Measurements from ENCODE around the gene ALX4.

The ALX4 gene

DNA sequence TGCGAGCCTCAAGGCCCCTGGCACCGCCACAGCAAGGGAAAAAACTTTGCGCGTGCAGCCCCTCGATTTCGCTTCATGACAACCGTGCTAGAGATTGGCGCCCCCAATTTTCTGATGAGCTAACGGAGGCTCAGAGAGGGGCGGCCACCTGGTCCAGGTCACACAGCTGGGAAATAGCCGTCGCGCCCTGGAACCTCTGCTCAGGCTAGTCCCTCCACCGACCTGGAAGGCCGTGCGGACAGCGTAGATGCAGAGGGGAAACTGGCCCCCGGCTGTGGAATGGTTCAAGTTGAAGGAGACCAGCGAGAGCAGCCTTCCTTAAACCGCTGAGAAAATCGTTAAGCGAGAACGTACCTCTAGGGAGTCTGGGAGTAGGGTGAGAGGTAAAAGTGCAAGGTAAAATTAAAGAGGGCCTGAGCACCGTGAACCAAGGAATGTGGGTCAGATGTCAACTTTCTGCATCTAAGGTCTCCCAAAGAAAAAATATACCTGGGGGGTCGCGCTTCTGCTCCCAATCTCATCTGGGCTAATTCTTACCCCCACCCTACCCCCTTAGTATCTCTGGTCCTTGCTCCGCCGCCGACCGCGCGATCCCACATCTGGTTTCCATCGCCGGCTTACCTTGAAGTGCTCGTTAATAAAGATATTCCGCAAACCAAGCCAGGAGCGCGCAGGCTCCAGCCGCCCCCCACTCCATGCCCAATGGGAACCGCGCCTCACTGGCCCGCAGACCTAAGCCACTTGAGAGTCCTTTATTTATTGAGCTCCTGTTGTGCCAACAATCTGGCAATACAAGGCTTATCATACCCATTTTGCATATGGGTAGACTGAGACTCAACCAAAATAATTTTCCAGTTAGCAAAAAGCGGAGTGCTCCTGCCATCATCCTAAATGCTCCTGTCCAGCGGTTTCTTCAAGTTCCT lies 1.7 kb upstream of the ALX4 start:
- Histone ChIP-seq H3K9ac (ENCODE audit: low read length) (no peak overlapping the region), H3K4me3 (ENCODE audit: low read depth, low read length) (no peak overlapping the region)

DNA sequence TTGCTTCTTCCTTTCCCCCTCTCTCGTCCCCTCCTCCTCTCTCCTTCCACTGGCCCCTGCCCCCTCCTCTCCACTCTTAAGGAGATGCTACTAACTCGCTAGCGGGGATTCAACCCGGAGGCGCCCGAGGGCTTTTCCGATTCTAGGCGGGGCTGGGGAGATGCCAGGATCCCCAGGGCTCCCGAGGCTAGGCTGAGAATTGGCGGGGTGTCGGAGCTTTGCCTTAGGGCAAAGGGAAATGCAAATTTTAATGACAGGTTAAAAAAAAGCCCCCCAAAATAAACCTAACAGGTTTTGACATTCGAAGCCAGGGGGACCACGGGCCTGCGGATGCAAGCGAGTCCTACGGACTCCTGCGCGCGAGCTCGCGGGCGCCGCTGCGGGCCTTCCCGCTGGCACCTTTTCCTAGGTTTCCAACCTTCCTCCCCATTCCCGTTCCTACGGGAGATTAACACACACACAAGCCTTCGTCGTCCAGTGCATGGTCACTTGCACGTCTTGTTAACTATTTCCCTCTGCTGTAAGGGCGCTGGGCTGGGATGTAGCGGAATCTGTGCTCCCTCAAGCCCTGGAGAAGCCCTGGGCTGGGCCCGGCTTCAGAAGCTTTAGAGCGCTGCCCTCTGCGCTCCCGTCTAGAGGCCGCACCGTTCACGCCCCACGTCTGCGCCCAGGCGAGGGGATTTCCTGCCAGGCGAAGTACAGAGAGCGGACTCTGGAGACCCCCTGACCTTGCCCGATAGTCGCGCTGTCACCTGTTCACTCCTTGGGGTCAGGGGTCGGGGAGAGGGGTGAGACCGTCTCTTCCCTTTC lies 729 bp upstream of the ALX4 start:
- H3K9me3 ChIP-seq (ENCODE audit: insufficient read depth, low read depth, low read length) = peaks cover 21% of the 10 kb centered on the region
- H2BK120ac ChIP-seq (ENCODE audit: insufficient read depth, low read length, poor library complexity) = no peak overlapping the region
- H3K79me2 ChIP-seq (ENCODE audit: control insufficient read depth, insufficient read depth, low read length, poor library complexity) = no peaks in the 10 kb centered on the region
- H4K91ac ChIP-seq (ENCODE audit: low read depth, low read length) = no peak overlapping the region
- no peak overlapping the region for H2AK5ac ChIP-seq (ENCODE audit: low read length)
- H3K4ac ChIP-seq (ENCODE audit: low read depth, low read length) = no peak overlapping the region
- H3K14ac ChIP-seq (ENCODE audit: low read length) = no peak overlapping the region
- no CpG with 5 or more reads among the region's 49 CpGs for WGBS (ENCODE audit: extremely low coverage, insufficient coverage, insufficient read length)
- no peaks in the 10 kb centered on the region for H3K36me3 ChIP-seq (ENCODE audit: control insufficient read depth in 1 of 2, insufficient read depth in 2 of 2, low read length in 2 of 2)
- peaks cover 4 to 7% of the 10 kb centered on the region in 2 experiments for H3K4me1 ChIP-seq (ENCODE audit: control insufficient read depth in 1 of 2, insufficient read depth in 2 of 2, low read length in 2 of 2)
- H2BK12ac ChIP-seq (ENCODE audit: low read length) = no peak overlapping the region
- no peaks in the 10 kb centered on the region for H3K79me1 ChIP-seq (ENCODE audit: low read length)
- H4K8ac ChIP-seq (ENCODE audit: low read depth, low read length) = no peak overlapping the region
- H2BK5ac ChIP-seq (ENCODE audit: low read depth, low read length, poor library complexity) = no peak overlapping the region
- no peak for DNase-seq
- H3K27me3 ChIP-seq (ENCODE audit: insufficient read depth, low read length) = peaks cover 97% of the 10 kb centered on the region
- H3K27ac ChIP-seq (ENCODE audit: low read depth, low read length) = no peak overlapping the region
- no peak overlapping the region for H4K12ac ChIP-seq (ENCODE audit: low read depth, low read length)
- no peak overlapping the region for H3K4me2 ChIP-seq (ENCODE audit: low read length)
- H3K23ac ChIP-seq (ENCODE audit: low read length) = peak overlapping the region; percentile 80
- H3K18ac ChIP-seq (ENCODE audit: low read length) = no peak overlapping the region
- no peak overlapping the region for H3K9ac ChIP-seq (ENCODE audit: low read length)
- H2AFZ ChIP-seq (ENCODE audit: insufficient read depth, low read length, poor library complexity) = no peak overlapping the region
- no peak overlapping the region for H3K4me3 ChIP-seq (ENCODE audit: low read depth, low read length)

More for the DNA sequence above, 1.7 kb upstream of the ALX4 start:
- Histone ChIP-seq H4K8ac (ENCODE audit: low read depth, low read length) (no peak overlapping the region), H3K4ac (ENCODE audit: low read depth, low read length) (no peak overlapping the region), H3K36me3 (ENCODE audit: control insufficient read depth in 1 of 2, insufficient read depth in 2 of 2, low read length in 2 of 2) (no peaks in the 10 kb centered on the region), H3K4me2 (ENCODE audit: low read length) (no peak overlapping the region), H3K27ac (ENCODE audit: low read depth, low read length) (no peak overlapping the region), H2AFZ (ENCODE audit: insufficient read depth, low read length, poor library complexity) (no peak overlapping the region), H3K14ac (ENCODE audit: low read length) (no peak overlapping the region), H3K9me3 (ENCODE audit: insufficient read depth, low read depth, low read length) (peaks cover 21% of the 10 kb centered on the region), H2AK5ac (ENCODE audit: low read length) (no peak overlapping the region), H3K4me1 (ENCODE audit: control insufficient read depth in 1 of 2, insufficient read depth in 2 of 2, low read length in 2 of 2) (peaks cover 9 to 15% of the 10 kb centered on the region in 2 experiments), H4K12ac (ENCODE audit: low read depth, low read length) (no peak overlapping the region), H2BK12ac (ENCODE audit: low read length) (no peak overlapping the region), H3K18ac (ENCODE audit: low read length) (no peak overlapping the region), H3K27me3 (ENCODE audit: insufficient read depth, low read length) (peaks cover 97% of the 10 kb centered on the region), H3K23ac (ENCODE audit: low read length) (no peak overlapping the region), H3K79me2 (ENCODE audit: control insufficient read depth, insufficient read depth, low read length, poor library complexity) (no peaks in the 10 kb centered on the region), H2BK5ac (ENCODE audit: low read depth, low read length, poor library complexity) (no peak overlapping the region), H3K79me1 (ENCODE audit: low read length) (no peaks in the 10 kb centered on the region), H4K91ac (ENCODE audit: low read depth, low read length) (no peak overlapping the region), H2BK120ac (ENCODE audit: insufficient read depth, low read length, poor library complexity) (no peak overlapping the region)
- no CpG with 5 or more reads among the region's 44 CpGs for WGBS (ENCODE audit: extremely low coverage, insufficient coverage, insufficient read length)
- DNase-seq = no peak

DNA sequence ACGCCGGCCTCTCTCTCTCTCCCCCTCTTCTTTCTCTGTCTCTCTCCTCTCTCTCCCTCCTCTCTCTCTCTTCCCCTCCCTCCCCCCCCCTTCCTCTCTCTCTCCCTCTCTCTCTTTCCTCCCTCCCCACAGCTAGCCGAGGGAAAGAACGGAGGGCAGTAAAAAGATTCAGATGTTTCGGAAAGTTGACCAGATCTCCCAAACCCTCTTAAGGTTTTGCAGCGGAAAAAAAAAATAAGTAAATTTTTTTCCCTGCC lies 195 bp upstream of the ALX4 start:
- no peak overlapping the region for H3K14ac ChIP-seq (ENCODE audit: low read length)
- no peak overlapping the region for H2AK5ac ChIP-seq (ENCODE audit: low read length)
- no peaks in the 10 kb centered on the region for H3K79me2 ChIP-seq (ENCODE audit: control insufficient read depth, insufficient read depth, low read length, poor library complexity)
- no peaks in the 10 kb centered on the region for H3K36me3 ChIP-seq (ENCODE audit: control insufficient read depth in 1 of 2, insufficient read depth in 2 of 2, low read length in 2 of 2)
- H3K79me1 ChIP-seq (ENCODE audit: low read length) = no peaks in the 10 kb centered on the region
- H3K27ac ChIP-seq (ENCODE audit: low read depth, low read length) = no peak overlapping the region
- H2BK12ac ChIP-seq (ENCODE audit: low read length) = no peak overlapping the region
- H3K27me3 ChIP-seq (ENCODE audit: insufficient read depth, low read length) = peaks cover 97% of the 10 kb centered on the region
- no peak overlapping the region for H4K12ac ChIP-seq (ENCODE audit: low read depth, low read length)
- no peak overlapping the region for H2BK5ac ChIP-seq (ENCODE audit: low read depth, low read length, poor library complexity)
- no peak overlapping the region for H3K9ac ChIP-seq (ENCODE audit: low read length)
- DNase-seq = no peak
- H3K4me2 ChIP-seq (ENCODE audit: low read length) = peak overlapping the region; percentile 65
- H2AFZ ChIP-seq (ENCODE audit: insufficient read depth, low read length, poor library complexity) = no peak overlapping the region
- H4K91ac ChIP-seq (ENCODE audit: low read depth, low read length) = no peak overlapping the region
- WGBS (ENCODE audit: extremely low coverage, insufficient coverage, insufficient read length) = no CpG with 5 or more reads among the region's 6 CpGs
- H3K4ac ChIP-seq (ENCODE audit: low read depth, low read length) = no peak overlapping the region
- H2BK120ac ChIP-seq (ENCODE audit: insufficient read depth, low read length, poor library complexity) = no peak overlapping the region
- peaks cover 4 to 7% of the 10 kb centered on the region in 2 experiments for H3K4me1 ChIP-seq (ENCODE audit: control insufficient read depth in 1 of 2, insufficient read depth in 2 of 2, low read length in 2 of 2)
- H3K9me3 ChIP-seq (ENCODE audit: insufficient read depth, low read depth, low read length) = peaks cover 18% of the 10 kb centered on the region
- no peak overlapping the region for H3K4me3 ChIP-seq (ENCODE audit: low read depth, low read length)
- H3K23ac ChIP-seq (ENCODE audit: low read length) = no peak overlapping the region
- no peak overlapping the region for H4K8ac ChIP-seq (ENCODE audit: low read depth, low read length)
- H3K18ac ChIP-seq (ENCODE audit: low read length) = no peak overlapping the region

DNA sequence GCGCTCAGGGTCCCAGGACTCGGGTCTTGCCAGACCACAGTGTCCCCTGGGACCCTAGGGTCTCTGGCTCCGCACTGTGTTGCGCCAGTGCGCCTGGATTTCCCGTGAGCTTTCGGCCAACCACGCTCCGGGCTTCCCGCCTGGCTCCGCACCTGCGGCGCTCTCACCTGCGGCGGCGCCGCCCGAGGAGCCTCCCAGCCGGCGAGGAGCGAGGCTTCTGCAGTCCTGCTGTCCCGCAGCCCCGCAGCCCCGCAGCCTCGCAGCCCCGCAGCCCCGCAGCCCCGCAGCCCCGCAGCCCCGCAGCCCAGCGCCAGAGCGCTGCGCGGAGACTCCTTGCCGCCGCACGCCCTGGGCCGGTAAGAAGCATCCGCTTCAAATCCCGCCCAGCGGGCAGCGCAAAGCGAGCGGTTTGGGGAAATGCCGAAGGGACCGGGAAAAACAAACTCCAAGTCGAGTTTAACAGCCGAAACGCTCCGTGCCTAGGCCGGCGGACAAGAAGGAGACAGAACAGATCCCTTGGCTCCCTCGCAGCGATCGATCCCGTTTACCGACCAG lies 939 bp downstream of the ALX4 start:
- Histone ChIP-seq H3K4ac (ENCODE audit: low read depth, low read length) (no peak overlapping the region), H4K12ac (ENCODE audit: low read depth, low read length) (no peak overlapping the region), H2AK5ac (ENCODE audit: low read length) (no peak overlapping the region), H3K9ac (ENCODE audit: low read length) (no peak overlapping the region), H3K27ac (ENCODE audit: low read depth, low read length) (no peak overlapping the region), H3K18ac (ENCODE audit: low read length) (no peak overlapping the region), H2BK12ac (ENCODE audit: low read length) (no peak overlapping the region), H2BK5ac (ENCODE audit: low read depth, low read length, poor library complexity) (no peak overlapping the region), H3K79me2 (ENCODE audit: control insufficient read depth, insufficient read depth, low read length, poor library complexity) (no peaks in the 10 kb centered on the region), H4K8ac (ENCODE audit: low read depth, low read length) (no peak overlapping the region), H3K27me3 (ENCODE audit: insufficient read depth, low read length) (peaks cover 95% of the 10 kb centered on the region), H3K36me3 (ENCODE audit: control insufficient read depth in 1 of 2, insufficient read depth in 2 of 2, low read length in 2 of 2) (no peaks in the 10 kb centered on the region), H3K79me1 (ENCODE audit: low read length) (no peaks in the 10 kb centered on the region), H3K14ac (ENCODE audit: low read length) (no peak overlapping the region), H3K4me2 (ENCODE audit: low read length) (peak overlapping the region; percentile 65), H3K4me1 (ENCODE audit: control insufficient read depth in 1 of 2, insufficient read depth in 2 of 2, low read length in 2 of 2) (peaks cover 6 to 13% of the 10 kb centered on the region in 2 experiments), H4K91ac (ENCODE audit: low read depth, low read length) (no peak overlapping the region), H2BK120ac (ENCODE audit: insufficient read depth, low read length, poor library complexity) (no peak overlapping the region), H3K9me3 (ENCODE audit: insufficient read depth, low read depth, low read length) (peaks cover 17% of the 10 kb centered on the region), H2AFZ (ENCODE audit: insufficient read depth, low read length, poor library complexity) (no peak overlapping the region), H3K4me3 (ENCODE audit: low read depth, low read length) (no peak overlapping the region), H3K23ac (ENCODE audit: low read length) (no peak overlapping the region)
- WGBS (ENCODE audit: extremely low coverage, insufficient coverage, insufficient read length) = no CpG with 5 or more reads among the region's 57 CpGs
- peak in 1 of 2 donors; percentile 20 for DNase-seq
